ENCODE data around the gene TMEM175.
"Not testable (repeated sequence)": the region's sequence is repeated elsewhere in the genome, so short reads cannot be mapped to it uniquely, and the experiment has no call there.

TMEM175 gene

DNA sequence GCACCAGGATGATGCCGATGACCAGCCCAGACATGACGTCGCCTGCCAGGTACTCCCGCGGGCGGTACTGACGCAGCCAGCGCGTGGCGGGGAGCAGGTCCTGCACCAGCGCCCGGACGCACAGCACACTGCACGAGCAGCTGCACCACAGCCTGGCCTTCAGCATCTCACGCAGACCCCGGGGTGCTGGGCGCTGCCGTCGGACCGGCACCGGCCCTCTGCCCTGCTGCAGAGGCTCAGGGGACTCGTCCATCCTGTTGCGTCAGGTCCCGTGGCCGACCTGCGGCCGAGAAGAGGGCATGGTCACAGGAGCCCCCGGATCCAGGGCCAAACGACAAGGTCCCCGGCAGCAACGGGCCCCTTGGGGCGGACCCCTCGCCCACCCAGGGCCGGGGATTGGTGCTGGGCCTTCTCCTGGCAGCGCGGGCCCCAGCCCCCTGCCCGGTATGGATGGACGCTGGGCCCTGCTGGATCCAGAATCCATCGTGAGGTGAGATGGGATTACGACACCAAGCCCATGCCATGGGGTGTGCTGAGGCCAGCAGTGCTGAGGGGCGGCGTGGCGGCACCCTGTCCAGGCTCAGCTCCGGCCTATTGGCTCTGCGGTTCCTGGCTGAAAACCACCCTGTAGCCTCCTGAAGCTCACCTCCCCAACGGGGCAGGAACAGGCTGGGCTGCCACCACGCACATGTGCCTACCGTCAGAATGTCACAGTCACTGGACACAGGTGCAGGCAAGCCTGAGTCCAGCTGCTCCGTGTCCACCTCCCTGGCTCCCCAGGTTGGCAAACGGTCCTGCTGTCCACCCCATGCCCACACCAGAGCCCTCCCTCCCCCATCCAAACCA, 59.4 kb downstream of the TMEM175 start:
- DNase-seq (ENCODE audit: low spot score): no peak

DNA sequence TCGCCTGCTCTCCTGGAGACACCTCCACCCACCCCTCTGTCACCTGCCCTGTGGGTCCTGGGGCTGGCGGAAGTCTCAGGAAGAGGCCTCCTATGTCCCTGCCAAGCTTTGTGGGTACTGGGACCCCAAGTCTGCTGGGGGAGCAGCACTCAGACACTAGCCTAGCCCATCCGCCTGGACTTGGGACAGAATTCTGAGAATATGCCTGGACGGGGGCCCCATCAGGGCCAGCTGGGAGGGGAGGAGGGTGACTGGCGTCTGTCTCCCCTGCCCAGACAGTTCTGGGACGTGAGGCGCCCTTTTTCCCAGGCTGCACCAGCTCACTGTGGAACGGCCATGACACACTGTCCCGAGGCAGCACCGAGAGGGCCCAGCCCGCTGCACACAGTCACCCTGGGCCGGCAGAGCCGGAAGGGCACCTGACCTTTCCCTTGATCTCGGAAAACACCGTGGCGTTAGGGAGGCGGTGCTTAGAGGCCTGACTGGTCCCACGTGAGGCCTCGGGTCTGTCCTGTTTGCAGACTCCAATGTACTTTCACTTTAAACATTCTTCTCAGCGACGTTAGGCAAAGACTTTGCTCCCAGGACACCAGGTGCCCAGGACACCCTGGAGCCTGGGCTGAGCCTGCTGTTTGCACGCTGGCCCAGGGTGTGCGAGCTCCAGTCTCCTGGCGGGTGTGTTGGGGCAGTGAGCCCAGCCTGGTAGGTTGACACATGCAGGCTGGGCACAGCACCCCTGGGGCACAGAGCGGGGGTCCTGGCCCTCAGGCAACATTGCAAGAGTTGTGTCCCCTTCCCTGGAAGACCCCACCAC, 60.2 kb downstream of the TMEM175 start:
- no peak for DNase-seq (ENCODE audit: low spot score)

DNA sequence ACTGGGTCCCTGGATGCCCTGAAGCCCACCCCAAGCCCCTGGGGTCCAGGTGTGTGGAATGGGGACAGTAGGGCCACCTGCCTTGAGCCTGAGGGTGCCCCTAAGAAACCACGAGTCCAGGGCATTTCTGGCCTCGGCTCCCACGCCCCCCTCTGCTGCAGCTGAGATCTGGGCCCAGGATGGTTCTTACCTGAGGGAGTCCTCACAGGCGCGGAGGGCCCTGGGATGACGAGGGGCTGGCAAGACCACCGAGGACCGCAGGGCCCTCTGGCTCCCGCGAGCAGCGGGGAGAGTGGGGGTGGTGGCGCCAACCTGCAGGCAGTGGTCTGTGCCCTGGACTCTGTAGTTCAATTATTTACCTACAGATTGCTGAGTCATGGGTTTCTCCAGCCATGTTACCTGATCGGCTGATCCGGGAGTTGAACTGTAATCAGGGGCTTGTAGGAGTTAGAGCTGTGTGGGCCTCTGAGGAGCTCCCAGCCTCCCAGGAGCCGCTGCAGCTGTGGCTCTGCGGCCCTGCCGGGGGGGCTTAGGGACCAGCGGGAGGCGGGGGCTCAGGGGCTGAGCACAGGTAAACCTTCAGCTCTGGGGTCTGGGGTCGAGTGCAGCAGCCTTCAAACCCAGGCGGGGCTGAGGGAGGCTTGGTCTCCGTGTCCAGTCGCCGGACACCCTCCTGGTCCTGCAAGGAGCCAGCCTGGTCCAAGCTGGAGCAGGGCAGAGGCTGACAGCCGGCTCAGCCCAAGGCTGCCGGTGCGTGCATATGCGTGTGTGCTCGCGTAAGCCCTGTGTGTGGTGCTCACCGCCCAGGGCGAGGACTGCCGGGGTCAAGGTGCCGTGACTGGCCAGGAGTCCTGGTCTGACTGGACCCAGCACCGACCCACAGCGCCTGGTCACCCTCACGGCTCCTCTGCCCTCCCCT, 61.1 kb downstream of the TMEM175 start, which contains the start of gene SLC26A1:
TSS of gene SLC26A1 (minus strand) at position 294 of the 919 bp plus-strand sequence. CDS start 1,701 bp downstream, outside the sequence.
- no peak for DNase-seq (ENCODE audit: low spot score)

GRCh38 chr4:995311-996026, 63.2 kb downstream of the TMEM175 start:
- DNase-seq (ENCODE audit: low spot score): no peak

- no peak for DNase-seq (ENCODE audit: low spot score)
Measured at GRCh38 chr4:996030-996996, 64.1 kb downstream of the TMEM175 start.

DNA sequence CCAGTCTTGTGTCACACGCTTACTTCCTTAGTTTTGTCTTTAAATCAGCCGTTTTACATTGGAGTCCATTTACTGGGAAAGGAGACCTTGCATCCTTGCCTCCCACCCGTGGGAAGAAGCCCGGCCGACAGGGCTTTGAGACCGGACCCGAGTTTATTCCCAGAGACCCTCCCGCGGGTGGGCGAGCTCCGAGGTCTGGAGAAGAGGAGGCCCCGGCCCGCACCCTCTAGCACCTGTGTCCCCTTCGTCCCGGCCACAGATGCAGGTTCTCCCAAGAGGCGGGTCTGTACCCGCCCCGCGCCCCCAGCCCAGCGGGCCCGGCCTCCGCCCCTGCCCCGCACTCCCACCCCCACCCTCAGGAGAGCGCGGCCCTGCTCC, 64.7 kb downstream of the TMEM175 start:
- no peak for DNase-seq (ENCODE audit: low spot score)

- DNase-seq (ENCODE audit: low spot score): peak; percentile 75
Measured at GRCh38 chr4:997375-998071, 65.3 kb downstream of the TMEM175 start.

- DNase-seq (ENCODE audit: low spot score): no peak
Measured at GRCh38 chr4:998096-998691, 65.9 kb downstream of the TMEM175 start.

GRCh38 chr4:999240-999863, 67.1 kb downstream of the TMEM175 start:
- DNase-seq (ENCODE audit: low spot score): not testable (repeated sequence)

GRCh38 chr4:999882-1000425, 67.7 kb downstream of the TMEM175 start:
- DNase-seq (ENCODE audit: low spot score): no peak

- no peak for DNase-seq (ENCODE audit: low spot score)
Measured at GRCh38 chr4:1000686-1001260, 68.5 kb downstream of the TMEM175 start.

DNA sequence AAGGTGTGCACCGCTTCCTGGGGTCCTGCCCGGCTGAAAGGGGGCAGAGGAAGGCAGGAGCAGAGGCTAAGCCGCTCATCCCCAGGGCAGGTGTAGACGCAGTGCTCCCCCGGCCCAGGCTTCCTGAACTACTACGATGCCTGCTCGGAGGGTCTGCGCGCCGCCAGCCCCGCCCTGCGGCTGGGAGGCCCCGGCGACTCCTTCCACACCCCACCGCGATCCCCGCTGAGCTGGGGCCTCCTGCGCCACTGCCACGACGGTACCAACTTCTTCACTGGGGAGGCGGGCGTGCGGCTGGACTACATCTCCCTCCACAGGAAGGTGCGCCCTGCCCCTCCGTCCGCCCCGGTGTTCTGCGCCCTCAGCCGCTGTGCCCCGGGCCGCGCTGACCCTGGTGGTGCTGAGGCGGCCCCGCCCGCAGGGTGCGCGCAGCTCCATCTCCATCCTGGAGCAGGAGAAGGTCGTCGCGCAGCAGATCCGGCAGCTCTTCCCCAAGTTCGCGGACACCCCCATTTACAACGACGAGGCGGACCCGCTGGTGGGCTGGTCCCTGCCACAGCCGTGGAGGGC, 69.4 kb downstream of the TMEM175 start:
- no peak for DNase-seq (ENCODE audit: low spot score)

DNA sequence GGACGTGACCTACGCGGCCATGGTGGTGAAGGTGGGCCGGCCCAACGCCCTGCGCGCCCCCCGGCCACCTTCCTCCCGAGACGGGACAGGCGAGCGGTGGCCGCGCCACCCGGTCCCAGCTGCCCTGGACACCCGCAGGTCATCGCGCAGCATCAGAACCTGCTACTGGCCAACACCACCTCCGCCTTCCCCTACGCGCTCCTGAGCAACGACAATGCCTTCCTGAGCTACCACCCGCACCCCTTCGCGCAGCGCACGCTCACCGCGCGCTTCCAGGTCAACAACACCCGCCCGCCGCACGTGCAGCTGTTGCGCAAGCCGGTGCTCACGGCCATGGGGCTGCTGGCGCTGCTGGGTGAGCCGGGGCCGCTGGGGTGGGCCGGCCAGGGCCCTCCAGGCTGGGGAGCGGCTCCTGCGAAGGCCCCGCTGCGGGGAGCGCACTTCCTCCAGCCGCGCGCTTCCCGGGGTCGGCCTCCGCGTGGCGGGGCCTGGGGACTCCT, 69.9 kb downstream of the TMEM175 start:
- DNase-seq (ENCODE audit: low spot score): no peak

DNA sequence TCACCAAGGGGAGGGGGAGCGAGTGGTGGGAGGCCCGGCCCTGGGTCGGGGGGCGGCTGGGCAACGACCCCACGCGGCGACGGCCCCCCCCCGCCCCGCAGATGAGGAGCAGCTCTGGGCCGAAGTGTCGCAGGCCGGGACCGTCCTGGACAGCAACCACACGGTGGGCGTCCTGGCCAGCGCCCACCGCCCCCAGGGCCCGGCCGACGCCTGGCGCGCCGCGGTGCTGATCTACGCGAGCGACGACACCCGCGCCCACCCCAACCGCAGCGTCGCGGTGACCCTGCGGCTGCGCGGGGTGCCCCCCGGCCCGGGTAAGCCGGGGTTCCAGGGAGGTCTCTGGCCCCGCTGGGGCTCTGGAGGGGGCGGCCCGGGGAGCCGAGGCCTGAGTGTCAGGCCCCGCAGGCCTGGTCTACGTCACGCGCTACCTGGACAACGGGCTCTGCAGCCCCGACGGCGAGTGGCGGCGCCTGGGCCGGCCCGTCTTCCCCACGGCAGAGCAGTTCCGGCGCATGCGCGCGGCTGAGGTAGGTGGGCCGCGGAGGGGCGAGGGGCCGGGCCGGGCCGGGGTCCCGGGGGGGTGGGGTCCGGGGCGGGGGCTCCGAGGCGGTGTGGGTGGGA, 70.5 kb downstream of the TMEM175 start:
- no peak for DNase-seq (ENCODE audit: low spot score)

DNA sequence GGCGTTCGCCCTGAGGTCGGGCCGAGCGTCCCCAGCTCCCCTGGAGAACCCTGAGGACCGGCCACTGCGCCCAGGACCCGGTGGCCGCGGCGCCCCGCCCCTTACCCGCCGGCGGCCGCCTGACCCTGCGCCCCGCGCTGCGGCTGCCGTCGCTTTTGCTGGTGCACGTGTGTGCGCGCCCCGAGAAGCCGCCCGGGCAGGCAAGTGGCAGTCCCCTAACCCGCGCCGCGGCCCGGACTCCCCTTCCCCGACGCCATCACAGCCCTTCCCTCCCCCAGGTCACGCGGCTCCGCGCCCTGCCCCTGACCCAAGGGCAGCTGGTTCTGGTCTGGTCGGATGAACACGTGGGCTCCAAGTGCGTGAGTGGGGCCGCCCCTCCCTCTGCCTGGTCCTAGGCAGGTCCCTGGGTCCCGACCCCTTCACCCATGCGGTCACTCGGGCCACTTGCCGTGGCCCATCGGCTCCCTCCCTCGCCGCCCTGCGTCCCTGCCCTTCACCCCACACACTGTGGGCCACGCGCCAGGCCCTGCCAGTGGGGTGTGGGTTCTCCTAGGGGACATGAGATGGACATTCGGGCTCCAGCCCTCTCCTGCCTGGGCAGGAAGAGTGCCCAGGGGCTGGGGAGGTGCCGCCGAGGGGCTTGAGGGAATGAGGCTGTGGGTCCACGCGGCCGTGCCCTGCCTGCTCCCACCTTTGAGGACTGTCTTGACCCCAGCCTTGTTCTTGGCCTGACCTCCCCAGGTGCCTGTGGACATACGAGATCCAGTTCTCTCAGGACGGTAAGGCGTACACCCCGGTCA, 71.2 kb downstream of the TMEM175 start:
- DNase-seq (ENCODE audit: low spot score): no peak

- no peak for DNase-seq (ENCODE audit: low spot score)
Measured at GRCh38 chr4:1004071-1004418, 71.8 kb downstream of the TMEM175 start.

Data from iPS-NIHi11 (cell line).